Measurements from ENCODE around the gene ERGIC1. TPM values are rescaled to one million over a fixed set of nuclear protein-coding genes. Genes with fewer than 3 reads are reported as not detected.

The ERGIC1 gene
- total RNA-seq, 1 donor from 2014 or later: 131 TPM

DNA sequence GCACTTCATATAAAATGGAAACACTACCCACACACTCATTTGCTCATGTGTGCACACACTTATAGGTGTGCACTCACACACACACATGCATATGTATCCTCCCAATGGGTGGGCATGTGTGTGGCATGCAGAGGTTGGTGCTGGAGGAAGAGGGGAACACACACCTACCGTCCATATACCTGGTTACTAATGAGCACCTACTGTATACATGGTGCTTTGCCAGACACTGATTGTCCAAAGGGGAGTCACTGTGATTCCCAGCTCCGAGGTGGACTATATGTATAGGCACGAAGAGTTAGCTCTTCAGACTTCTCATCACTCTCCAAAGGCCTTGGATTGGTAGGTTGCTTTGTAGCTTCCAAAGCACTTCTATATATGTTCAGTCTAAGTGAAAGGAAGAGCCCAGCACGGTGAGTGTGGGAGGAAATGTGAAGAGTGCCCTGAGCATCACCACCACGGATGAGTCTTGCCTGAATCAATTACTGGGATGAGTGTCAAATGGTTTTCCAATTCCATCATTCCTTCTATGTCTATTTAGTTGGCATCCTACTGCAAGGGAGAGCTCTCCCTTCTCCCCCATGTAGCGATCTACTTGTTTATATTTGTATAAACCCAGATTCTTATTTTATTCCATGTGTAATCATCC lies 12.6 kb upstream of the ERGIC1 start:
- Mint-ChIP-seq H3K27ac (ENCODE audit: unreplicated experiment) (no peak overlapping the region), H3K4me1 (ENCODE audit: low read depth, unreplicated experiment) (peaks cover 8% of the 10 kb centered on the region), H3K9me3 (ENCODE audit: unreplicated experiment) (peaks cover 12% of the 10 kb centered on the region), H3K36me3 (ENCODE audit: low read depth, unreplicated experiment) (peaks cover 5% of the 10 kb centered on the region), H3K4me3 (ENCODE audit: unreplicated experiment) (no peak overlapping the region), H3K27me3 (ENCODE audit: low read depth, unreplicated experiment) (no peaks in the 10 kb centered on the region)
- Histone ChIP-seq H3K79me2 (ENCODE audit: insufficient read depth, low read length) (no peaks in the 10 kb centered on the region), H2AFZ (ENCODE audit: low read depth, low read length) (no peak overlapping the region), H4K20me1 (ENCODE audit: insufficient read depth, low read length) (no peaks in the 10 kb centered on the region), H3K4me2 (ENCODE audit: low read length) (no peak overlapping the region), H3K27ac (ENCODE audit: low read depth, low read length) (no peak overlapping the region), H3K9me3 (ENCODE audit: insufficient read depth, low read depth, low read length) (peaks cover 12% of the 10 kb centered on the region), H3K9ac (ENCODE audit: low read length) (no peak overlapping the region), H3K4me3 (ENCODE audit: insufficient read depth, low read depth, low read length) (no peak overlapping the region), H3K27me3 (ENCODE audit: insufficient read depth, low read length) (no peaks in the 10 kb centered on the region), H3K36me3 (ENCODE audit: insufficient read depth, low read length) (no peaks in the 10 kb centered on the region), H3K4me1 (ENCODE audit: insufficient read depth, low read length) (peaks cover 16% of the 10 kb centered on the region)
- TF ChIP-seq EZH2 (IDR thresholded peaks at IDR 0.05; ENCODE audit: insufficient read depth, low read length): no peak
- TF ChIP-seq, protein P1, sequence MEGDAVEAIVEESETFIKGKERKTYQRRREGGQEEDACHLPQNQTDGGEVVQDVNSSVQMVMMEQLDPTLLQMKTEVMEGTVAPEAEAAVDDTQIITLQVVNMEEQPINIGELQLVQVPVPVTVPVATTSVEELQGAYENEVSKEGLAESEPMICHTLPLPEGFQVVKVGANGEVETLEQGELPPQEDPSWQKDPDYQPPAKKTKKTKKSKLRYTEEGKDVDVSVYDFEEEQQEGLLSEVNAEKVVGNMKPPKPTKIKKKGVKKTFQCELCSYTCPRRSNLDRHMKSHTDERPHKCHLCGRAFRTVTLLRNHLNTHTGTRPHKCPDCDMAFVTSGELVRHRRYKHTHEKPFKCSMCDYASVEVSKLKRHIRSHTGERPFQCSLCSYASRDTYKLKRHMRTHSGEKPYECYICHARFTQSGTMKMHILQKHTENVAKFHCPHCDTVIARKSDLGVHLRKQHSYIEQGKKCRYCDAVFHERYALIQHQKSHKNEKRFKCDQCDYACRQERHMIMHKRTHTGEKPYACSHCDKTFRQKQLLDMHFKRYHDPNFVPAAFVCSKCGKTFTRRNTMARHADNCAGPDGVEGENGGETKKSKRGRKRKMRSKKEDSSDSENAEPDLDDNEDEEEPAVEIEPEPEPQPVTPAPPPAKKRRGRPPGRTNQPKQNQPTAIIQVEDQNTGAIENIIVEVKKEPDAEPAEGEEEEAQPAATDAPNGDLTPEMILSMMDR (IDR thresholded peaks at IDR 0.05; ENCODE audit: insufficient read depth, low read depth, low read length): no peak
- FAIRE-seq (no peak), DNase-seq (ENCODE audit: low read depth) (no peak)

DNA sequence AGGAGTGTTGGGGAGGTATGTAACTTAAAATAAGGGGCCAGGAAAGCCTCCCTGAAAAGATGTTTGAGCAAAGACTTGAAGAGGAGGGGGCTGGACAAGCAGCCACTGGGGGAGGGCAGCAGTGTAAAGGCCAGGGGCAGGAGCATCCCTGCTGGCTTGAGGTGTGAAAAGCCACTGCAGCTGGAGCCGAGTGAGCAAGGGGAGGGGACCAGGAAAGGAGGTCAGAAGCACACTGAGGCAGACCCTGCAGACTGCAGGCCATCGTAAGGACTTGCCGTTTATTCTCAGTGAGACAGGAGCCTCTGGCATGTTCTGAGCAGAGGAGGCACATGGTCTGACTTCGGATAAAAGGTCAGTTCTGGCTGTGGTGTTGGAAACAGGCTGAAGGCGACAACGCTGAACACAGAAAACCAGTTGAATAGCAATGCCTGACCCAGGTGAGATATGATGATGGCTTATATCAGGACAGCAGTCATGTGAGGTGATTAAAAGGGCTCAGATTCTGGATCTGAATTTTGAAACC lies 10.2 kb upstream of the ERGIC1 start:
- no peak overlapping the region for H3K4me3 Mint-ChIP-seq (ENCODE audit: unreplicated experiment)
- H3K4me2 ChIP-seq (ENCODE audit: low read length): no peak overlapping the region
- H3K4me3 ChIP-seq (ENCODE audit: insufficient read depth, low read depth, low read length): no peak overlapping the region
- no peaks in the 10 kb centered on the region for H3K27me3 ChIP-seq (ENCODE audit: insufficient read depth, low read length)
- H3K9me3 ChIP-seq (ENCODE audit: insufficient read depth, low read depth, low read length): peaks cover 12% of the 10 kb centered on the region
- H3K4me1 ChIP-seq (ENCODE audit: insufficient read depth, low read length): peaks cover 9% of the 10 kb centered on the region
- no peaks in the 10 kb centered on the region for H3K36me3 ChIP-seq (ENCODE audit: insufficient read depth, low read length)
- H3K27me3 Mint-ChIP-seq (ENCODE audit: low read depth, unreplicated experiment): no peaks in the 10 kb centered on the region
- FAIRE-seq: no peak
- H2AFZ ChIP-seq (ENCODE audit: low read depth, low read length): no peak overlapping the region
- H4K20me1 ChIP-seq (ENCODE audit: insufficient read depth, low read length): no peaks in the 10 kb centered on the region
- no peaks in the 10 kb centered on the region for H3K79me2 ChIP-seq (ENCODE audit: insufficient read depth, low read length)
- no peak for DNase-seq (ENCODE audit: low read depth)
- TF ChIP-seq, protein P1 (IDR thresholded peaks at IDR 0.05; ENCODE audit: insufficient read depth, low read depth, low read length): no peak
- TF ChIP-seq EZH2 (IDR thresholded peaks at IDR 0.05; ENCODE audit: insufficient read depth, low read length): no peak
- H3K9ac ChIP-seq (ENCODE audit: low read length): no peak overlapping the region
- H3K27ac Mint-ChIP-seq (ENCODE audit: unreplicated experiment): no peak overlapping the region
- peaks cover 18% of the 10 kb centered on the region for H3K9me3 Mint-ChIP-seq (ENCODE audit: unreplicated experiment)
- peaks cover 10% of the 10 kb centered on the region for H3K36me3 Mint-ChIP-seq (ENCODE audit: low read depth, unreplicated experiment)
- H3K4me1 Mint-ChIP-seq (ENCODE audit: low read depth, unreplicated experiment): peaks cover 4% of the 10 kb centered on the region
- no peak overlapping the region for H3K27ac ChIP-seq (ENCODE audit: low read depth, low read length)

DNA sequence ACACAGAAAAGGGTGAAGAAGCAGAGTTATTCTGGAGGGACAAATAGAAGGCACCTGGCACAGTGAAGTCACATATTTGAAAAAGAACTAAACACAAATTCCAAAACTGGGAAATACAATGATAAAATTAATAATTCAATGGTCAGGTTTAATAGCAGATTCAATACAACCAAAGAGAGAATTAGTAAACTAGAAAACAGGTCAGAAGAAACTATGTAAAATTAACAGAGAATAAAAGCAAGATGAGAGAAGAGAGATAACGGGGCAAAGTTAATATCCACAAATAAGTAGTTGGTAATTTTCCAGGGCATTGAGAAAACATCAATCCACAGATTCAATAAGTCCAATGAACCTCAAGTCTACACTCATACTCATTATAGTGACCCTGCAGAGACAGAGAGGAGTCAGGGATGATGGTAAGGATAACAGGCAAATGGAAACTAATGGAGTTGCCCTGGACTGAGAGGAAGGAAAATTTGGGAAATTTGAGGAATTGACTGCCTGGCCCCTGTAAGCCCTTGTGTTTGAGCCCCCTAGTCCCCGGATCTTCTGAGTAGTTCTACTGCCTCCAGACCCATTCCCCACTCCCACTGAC lies 8.3 kb upstream of the ERGIC1 start:
- Histone ChIP-seq H3K9ac (ENCODE audit: low read length) (no peak overlapping the region), H3K79me2 (ENCODE audit: insufficient read depth, low read length) (no peaks in the 10 kb centered on the region), H3K36me3 (ENCODE audit: insufficient read depth, low read length) (no peaks in the 10 kb centered on the region), H3K4me3 (ENCODE audit: insufficient read depth, low read depth, low read length) (no peak overlapping the region), H3K4me1 (ENCODE audit: insufficient read depth, low read length) (peaks cover 8% of the 10 kb centered on the region), H3K27me3 (ENCODE audit: insufficient read depth, low read length) (no peaks in the 10 kb centered on the region), H2AFZ (ENCODE audit: low read depth, low read length) (no peak overlapping the region), H4K20me1 (ENCODE audit: insufficient read depth, low read length) (no peaks in the 10 kb centered on the region), H3K4me2 (ENCODE audit: low read length) (no peak overlapping the region), H3K9me3 (ENCODE audit: insufficient read depth, low read depth, low read length) (peaks cover 12% of the 10 kb centered on the region), H3K27ac (ENCODE audit: low read depth, low read length) (no peak overlapping the region)
- DNase-seq (ENCODE audit: low read depth): no peak
- no peak overlapping the region for H3K27ac Mint-ChIP-seq (ENCODE audit: unreplicated experiment)
- H3K9me3 Mint-ChIP-seq (ENCODE audit: unreplicated experiment): peaks cover 18% of the 10 kb centered on the region
- H3K4me3 Mint-ChIP-seq (ENCODE audit: unreplicated experiment): no peak overlapping the region
- no peaks in the 10 kb centered on the region for H3K27me3 Mint-ChIP-seq (ENCODE audit: low read depth, unreplicated experiment)
- FAIRE-seq: no peak
- peaks cover 13% of the 10 kb centered on the region for H3K4me1 Mint-ChIP-seq (ENCODE audit: low read depth, unreplicated experiment)
- H3K36me3 Mint-ChIP-seq (ENCODE audit: low read depth, unreplicated experiment): peaks cover 10% of the 10 kb centered on the region
- TF ChIP-seq EZH2 (IDR thresholded peaks at IDR 0.05; ENCODE audit: insufficient read depth, low read length): no peak

Data from astrocyte (in vitro differentiated cells and primary cell).